ENCODE measurements around the gene RIN1.
A peak's percentile ranks its signal among the peaks of the same experiment; 100 is the strongest.
"Not testable (repeated sequence)": the region's sequence is repeated elsewhere in the genome, so short reads cannot be mapped to it uniquely, and the experiment has no call there.

Gene RIN1

DNA sequence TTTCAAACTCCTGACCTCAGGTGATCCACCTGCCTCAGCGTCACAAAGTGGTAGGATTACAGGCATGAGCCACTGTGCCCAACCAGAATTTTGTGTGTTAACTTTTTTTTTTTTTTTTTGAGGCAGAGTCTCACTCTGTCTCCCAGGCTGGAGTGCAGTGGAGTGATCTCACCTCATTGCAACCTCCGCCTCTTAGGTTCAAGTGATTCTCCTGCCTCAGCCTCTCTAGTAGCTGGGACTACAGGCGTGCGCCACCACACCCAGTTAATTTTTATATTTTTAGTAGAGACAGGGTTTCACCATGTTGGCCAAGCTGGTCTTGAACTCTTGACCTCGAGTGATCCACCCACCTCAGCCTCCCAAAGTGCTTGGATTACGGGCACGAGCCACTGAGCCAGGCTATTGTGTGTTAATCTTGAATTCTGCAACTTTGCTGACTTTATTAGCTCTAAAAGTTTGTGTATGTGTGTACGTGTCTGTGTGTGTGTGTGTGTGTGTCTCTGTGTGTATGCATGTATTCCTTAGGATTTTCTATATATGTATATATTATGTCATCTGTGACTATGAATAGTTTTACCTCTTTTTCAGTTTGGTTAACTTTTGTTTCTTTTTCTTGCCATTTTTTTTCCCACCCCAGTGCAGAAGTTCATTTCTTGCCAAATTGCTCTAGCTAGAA is 14.5 kb upstream of the RIN1 start:
- not testable (repeated sequence) for DNase-seq

DNA sequence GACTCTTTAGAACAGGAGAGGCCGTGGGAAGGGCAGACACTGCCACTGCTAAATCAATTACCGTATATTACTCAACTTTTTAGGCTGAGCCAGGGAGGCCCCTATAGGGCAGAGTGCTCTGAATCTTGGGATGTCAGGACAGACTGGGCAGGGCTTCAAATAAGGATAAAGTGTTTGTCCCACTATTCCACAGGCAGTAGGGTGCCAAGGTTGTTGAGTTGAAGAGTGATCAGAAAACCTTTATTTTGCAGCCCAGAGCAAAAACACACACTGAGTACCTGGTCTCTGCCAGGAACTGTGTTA is 12.8 kb upstream of the RIN1 start:
- DNase-seq, result no peak

DNA sequence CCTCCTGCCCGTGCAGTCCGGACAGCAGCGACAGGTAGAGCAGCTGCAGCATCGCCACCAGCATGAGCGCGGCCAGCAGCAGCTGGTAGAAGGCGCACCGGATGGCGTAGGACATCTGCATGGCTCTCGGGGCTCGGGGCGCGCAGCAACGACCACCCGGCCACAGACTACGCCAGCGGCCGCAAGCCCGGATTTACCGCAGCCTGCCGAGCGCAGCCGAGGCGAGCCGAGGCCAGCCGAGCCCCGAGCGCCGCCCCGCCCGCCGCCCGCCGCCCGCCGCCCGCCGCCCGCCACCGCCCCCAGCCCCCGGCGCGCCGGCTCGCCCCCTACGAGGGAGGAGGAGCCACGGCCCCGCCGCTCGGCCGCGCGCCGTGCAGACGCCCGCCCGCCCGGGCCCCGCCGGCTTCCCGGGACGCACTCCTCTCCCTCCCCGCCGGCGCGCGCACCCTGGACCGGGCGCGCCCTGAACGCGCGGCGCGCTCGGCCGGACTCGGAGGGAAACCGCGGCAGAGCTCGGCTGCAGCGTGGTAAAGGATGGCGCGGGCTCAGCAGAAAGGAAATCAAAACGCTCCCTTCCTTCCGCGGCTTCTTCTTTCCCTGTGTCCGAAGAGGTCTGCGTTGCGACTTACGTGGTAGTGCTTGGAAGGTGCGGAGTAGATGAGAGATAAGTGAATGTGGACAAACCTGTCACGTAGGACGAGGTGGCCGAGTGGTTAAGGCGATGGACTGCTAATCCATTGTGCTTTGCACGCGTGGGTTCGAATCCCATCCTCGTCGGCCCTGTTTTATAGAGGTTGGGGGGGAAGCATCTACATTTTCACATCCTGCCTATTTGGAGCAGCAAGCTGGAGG is 11.4 kb upstream of the RIN1 start, which contains the start of gene B4GAT1:
TSS of gene B4GAT1 (minus strand) at position 205 of the 852 bp plus-strand sequence. CDS start at position 121, 84 bp downstream.
- DNase-seq, result peak; percentile 55

DNA sequence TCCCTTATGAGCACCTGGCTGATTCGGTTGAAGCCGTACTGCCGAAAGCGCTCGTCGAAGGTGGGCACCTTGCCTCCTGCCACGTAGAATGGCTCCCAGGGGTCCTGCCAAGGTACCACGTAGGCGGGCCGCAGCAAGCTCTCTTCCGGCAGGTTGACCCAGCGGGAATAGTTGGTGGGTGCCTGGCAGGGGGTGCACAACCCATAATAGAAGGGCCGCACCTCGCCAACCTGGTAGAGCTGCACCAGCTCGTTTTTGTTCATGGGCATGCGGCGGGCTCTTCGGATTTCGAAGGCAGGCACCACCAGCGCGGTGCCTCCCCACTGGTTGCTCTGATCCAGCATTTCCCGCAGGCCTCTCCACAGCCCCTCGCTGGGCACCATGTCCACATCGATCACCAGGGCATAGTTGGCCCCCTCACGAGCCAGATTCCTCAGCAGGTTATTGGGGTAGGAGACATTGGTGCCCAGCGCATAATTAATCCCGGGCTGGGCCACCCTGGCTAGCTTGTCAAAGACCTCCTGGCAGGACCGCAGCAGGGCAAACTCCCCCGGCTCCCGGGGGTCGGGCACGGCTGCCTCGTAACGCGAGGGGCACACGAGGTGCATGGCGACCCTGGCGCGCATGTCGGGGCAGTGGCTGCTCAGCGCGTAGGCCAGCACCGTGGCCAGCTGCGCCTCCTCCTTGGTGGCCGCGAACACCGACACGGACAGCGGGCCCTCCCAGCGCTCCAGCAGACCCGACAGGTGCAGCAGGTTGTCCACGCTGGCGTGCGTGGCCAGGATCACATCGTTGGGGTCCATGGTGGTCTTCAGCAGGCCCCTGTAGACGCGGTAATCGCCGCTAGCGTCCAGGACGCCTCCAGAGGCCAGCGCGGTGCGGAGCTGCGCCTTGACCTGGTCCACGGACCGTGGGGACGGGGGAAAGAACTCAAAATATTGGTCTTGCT is 10.5 kb upstream of the RIN1 start:
- no peak for DNase-seq

DNA sequence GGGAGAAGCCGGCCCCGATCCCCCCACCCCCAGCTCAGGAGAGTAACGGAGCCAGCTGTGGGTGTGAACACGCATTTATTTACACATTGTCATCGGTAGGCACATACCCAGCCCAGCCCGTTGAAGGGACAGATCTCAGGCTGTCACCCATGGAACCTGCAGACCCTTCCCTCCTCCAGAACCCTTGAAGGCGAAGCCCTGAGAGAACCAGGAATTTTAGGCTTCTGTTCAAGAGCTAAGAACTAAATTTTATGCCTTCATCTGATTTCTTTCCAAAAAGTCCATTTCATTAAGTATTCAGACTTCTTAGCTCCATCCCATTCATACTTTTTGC is 9.0 kb upstream of the RIN1 start:
- DNase-seq, result no peak

DNA sequence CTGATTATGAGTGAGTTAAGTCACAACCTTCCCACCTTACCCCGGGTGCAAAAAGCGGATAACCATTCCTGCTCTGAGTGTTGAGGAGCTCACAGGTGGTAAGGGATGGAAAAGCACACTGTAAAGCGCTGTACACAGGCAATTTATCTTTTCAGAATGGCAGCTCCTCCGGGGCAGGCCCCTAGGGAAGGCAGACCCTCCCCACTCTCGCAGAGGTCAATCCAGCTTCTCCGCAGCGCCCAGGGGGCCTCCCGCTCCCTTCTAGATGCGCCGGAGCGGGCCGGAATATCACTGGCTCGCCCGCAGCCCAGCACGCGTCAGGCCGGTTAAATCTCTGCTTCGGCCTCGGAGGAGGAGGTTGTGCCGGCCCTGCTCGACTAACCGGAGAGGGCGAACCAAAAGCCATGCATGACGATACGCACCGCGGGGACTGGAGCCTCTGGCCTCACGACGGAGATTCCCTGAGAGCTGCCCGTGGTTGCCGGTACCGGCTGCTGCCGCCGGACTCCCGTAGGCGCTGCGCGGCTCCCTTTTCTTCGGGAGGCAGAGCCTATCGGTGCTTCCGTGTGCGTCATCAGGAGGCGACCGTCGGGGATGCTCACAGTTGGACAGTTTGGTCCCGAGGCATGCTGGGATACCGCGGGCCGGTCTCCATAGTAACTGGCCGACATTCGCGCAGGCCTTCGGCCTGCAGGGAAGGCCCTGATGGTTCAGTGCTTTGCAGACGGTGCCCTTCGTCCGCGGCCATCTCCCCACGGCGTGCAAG is 8.5 kb upstream of the RIN1 start, which contains the start of gene BRMS1:
TSS of gene BRMS1 (minus strand) at position 555 of the 766 bp plus-strand sequence. CDS start 2,870 bp downstream, outside the sequence.
- DNase-seq, result peak; percentile 85

DNA sequence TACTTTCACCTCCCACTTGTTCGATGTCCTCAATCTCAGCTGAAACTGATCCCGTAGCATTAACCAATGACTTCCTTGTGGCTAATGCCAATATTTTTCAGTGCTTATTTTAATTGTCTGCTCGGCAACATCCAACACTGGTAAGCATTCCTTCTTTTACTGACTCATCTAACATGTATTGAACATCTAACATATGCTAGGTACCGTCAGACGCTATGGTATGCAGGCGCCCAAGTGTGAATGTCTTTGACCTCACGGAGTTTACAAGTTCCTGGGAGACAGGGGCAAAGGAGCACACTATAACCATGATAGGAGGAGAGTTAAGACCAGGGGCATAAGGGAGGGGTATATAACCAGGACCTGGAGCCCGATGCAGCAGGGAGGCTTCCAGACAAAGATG is 6.9 kb upstream of the RIN1 start:
- no peak for DNase-seq

DNA sequence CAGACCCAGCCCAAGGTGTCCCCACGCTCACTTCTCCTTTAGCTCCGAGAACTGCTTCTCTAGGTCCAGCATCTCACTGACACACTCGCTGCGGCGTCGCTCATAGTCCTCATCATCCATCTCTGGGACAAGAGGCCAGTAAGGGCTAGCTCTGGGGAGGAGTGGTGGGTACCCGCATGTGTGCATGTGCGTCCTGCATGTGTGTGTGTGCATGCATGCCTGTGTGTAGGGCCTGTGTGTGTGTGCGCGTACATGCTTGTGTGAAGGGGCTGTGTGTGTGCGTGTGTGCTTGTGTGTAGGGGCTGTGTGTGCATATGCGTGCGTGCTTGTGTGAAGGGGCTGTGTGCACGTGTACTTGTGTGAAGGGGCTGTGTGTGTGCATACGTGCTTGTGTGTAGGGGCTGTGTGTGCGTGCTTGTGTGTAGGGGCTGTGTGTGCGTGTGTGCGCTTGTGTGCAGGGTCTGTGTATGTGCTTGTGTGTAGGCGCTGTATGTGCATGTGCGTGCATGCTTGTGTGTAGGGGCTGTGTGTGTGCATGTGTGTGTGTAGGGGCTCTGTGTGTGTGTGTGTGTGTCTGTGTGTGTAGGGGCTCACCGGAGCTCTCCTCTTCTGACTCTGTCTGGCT is 5.4 kb upstream of the RIN1 start:
- no peak for DNase-seq

DNA sequence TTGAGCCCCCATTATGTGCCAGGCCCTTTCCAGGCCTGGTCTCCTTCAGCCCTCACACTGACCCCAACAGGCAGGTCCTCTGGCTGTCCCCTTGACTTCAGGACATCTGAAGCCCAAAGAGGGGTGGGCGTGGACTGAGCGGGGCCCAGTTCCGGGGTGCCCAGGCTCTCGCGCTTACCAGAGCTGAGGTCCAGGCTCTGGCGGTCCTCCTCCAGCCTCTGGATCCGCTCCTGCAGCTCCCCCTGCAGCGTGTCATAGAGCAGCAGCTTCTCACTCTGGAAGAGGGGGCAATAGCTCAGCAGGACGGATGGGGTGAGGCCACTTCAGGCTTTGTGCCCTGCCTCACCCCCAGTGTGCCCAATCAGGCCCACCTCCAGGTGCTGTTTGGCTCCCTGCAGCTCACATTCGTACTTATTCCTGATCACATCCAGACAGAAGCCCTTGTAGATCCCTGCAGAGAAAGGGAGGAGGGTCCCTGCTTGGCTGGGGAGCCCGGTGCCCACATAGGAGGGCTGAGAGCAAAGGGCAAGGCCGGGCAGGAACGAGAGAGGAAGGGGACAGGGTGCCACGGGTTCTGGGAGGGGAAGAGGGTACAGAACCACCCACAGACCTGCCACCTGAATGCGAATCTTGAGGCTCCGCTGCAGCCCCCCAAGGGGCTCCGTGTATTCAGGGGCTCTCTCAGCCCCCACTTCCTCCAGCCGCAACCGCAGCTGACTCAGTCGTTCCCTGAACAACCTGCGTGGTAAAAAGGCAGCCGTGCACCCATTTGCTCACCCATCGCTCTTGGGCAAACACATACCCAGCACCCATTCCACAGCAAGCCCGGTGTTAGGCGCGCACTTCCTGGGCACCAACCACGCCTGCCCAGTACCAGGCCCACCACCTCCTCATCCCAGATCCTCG is 4.6 kb upstream of the RIN1 start:
- no peak for DNase-seq

DNA sequence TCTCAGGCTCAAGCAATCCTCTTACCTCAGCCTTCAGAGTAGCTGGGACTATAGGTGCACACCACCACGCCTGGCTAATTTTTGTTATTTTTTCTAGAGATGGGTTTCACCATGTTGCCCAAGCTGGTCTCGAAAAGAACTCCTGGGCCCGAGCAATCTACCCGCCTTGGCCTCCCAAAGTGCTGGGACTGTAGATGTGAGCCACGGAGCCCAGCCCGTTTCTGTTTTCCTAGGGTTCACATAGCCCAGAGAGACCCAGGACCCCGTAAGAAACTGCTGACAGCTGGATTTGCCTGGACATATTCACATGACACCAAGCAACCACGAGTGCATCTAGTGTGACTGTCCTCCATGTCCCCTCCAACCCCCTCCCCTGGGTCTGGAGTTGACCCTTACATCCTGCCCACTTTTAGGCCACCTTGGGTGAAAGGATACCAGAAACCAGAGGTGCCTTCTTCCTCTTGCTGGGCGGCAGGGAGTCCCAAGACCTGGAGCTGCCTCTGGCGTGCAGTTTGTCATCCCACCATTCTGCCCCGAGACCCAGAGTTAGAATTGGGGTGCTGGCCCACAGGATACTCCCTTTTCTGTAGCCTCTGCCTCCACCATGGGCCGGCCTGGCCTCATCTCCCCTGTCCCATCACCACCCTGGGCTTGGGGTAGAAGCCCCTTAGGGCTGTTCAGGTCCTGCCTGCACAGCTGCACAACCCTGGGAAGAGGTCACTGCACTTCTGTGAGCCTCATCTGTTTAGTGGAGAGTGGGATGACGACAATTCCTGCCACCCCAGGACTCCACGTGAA is 3.7 kb upstream of the RIN1 start:
- no peak for DNase-seq

DNA sequence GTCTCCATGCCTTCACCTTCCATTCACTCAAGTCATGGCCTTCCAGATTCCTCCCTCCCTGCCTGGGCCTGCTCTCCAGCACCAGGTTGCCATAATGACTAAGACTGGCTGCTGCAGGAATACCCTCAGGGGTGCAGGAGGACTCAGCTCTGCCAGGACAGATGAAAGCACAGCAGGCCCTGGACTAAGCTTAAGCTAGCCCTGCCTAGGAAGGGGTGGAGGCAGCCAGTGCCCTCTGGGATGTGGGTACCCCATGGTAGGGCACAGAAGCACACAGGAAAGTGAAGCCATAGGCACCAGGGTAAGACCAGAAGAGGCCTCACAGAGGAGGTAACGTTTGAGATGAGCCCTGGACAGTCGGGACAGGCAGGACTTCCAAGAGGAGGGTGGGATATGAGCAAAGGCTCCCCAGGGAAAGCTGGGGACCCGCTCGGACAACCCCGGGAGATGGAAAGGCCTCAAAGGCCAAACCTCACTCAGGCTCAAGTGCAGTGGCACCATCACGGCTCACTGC is 3.0 kb upstream of the RIN1 start:
- no peak for DNase-seq

DNA sequence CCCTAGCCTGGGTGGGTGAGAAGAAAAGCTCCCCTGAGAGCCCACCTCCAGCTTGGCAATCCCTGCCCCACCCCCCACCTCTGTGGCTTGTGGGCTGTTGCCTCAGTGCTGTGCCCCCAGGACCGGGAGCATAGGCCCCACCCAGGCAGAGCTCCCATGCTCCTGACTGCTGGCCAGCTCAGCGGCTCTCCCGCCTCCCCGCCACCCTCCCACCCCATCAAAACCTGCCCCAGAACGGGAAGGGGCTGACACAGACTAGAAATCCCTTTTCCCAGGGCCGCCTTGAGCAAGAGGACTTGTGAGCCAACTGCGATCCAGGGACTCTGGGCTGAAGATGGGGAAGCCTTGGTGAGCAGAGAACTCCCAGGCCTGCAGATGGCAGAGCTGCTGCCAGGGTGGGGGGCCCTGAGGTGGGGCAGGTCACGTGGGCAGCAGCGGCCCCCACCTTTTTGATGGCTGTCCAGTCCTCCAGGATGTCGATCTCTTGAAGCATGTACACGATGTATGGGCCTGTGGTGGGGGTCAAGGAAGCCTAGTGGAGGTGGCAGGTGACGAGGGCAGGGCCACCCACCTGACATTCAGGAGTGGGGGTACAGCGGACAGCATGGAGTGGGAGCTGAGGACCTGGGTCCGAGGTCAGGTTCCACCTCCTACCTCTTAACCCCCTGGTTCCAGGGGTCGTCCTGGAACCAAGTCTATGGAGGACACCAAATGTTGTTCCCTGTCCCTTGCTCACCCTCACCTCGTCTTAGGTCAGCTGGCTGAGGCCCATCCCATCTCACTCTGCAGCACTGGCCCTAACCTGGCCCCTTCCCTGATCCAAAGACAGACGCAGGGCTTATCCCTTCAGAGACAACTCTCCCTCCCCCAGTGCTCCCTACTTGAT is 2.3 kb upstream of the RIN1 start:
- no peak for DNase-seq

DNA sequence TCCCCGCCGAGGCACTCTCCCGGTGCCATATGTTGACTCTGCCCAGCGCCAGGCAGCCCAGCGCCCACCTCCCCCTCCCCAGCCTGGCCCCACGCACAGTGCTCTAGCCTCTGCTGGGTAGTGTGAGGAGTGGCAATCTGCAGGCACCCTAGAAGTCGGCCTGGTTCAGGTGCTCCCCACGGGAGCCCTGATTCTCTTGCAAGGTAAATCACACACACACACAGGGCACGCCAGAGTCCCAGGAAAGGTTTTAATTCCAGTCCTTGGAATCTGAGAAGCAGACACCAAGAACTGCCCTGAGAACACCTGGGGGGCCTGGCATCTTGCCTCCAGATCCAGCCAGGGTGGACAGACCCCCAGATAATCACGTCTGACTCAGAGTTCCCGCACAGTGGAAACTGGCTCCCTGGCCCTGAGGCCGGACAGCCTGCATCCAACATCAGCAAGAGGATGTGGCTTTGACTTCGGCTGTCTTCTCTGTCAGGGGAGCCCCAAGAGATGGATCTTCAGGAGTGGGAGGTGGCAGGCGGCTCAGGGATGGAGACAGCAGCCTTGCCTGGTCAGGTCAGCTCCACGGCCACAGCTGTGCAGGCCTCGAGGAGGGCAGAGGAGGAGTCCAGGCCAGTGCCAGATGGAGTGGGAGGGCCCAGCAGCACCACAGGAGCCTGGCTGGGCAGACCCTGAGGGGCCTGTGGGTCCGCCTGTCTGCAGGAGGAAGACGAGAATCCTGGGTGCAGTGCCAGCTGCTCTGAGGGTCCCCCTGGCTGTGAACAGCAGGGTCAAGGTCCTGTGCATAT is 1.1 kb upstream of the RIN1 start:
- DNase-seq, result no peak

DNA sequence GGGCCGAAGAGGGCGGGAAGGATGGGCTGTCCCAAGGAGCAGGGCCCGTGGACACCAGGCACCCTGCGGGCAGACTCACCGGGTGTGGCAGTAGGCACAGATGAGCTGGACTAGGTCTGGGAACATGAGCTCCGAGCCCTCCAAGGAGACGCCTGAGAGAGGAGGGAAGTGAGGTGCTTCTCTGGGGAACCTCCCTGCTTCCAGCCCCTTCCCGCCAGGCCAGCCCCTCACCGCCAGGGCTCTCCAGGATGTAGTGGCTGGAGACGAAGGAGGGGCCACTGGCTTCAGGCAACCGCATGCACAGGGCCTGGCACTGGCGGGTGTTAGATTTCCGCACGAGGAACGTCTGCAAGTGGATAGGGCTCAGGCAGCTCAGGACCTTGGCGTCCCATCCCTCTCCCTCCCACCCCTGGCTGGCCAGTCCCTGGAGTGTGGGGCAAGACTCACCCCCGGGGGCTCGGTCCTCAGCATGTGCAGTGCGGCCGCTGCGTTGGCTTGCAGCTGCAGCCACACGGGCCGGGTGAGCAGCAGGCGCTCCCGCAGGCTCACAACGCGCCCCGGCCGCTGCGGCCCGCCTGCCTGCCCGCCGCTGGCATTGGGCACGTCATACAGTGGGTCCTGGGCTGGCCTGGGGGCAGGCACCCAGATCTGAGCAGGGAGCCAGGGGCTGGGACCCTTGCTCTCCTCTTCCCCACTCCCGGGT is 552 bp downstream of the RIN1 start:
- DNase-seq, result no peak

DNA sequence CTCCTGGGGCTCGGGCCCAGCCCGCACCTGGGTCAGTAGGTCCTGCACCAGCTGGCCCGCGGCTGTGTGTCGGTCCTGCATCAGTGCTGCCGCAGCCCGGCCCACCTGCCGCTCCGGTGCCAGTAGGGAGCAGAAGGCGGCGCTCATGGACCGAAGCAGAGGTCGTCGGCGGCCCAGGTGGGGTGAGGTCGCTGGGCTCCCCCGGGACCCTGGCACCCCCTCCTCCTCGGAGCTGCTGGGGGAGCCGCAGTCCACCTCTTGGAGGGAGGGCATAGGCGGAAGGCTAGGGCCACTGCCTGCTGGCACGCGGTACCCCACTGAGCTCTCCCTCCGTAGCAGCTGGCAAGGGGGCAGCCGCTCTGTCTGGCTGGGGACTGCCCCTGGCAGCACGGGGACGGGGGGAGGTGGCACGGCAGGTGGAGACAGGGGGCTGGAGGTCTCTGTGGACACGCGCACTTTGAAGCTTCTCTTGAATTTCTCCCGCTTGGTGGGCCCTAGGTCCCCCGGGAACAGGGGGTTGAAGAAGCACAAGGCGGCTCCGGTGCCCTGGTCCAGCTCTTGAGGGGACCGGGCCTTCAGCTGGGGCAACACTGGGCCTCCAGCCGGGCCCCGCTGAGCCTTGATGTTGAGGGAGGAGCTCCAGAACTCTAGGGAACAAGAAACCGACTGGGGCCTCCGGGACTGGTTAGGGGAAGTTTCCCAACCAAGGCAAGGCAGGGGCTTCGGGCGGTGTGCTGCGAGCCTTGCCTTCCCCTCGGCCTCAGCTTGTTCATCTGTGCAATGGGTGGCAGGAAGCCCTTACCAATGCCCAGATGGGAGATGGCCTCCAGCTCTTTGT is 1.4 kb downstream of the RIN1 start:
- no peak for DNase-seq

Data from activated gamma-delta T cell (primary cell).